ENCODE data around the gene SEPTIN8.

DNA sequence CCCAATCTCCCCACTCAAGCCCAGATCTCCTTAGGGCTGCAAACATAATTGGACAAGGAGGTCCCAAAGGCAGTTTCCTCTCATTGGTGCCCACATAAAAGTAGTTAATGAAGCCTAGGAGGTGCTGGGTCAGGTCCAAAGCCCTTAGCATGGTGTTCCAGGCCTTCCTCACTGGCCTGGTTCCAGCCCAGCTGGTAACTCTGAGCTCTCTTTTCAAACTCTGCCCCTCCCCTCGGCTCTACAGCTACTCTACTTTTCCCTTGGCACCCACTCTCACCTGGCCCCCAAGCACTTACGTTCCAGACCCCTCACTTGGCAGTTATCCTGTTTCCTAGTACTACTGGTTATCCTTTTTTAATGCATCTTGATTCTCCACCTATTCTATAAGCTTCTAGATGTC, 9.9 kb downstream of the SEPTIN8 start:
- no peak for TF ChIP-seq EZH2 (IDR thresholded peaks at IDR 0.05; ENCODE audit: borderline replicate concordance, low read depth, low read length, severe bottlenecking)
- no peak for TF ChIP-seq CTCF (IDR thresholded peaks at IDR 0.05; ENCODE audit: borderline replicate concordance, extremely low read depth, low read length, poor library complexity, severe bottlenecking)
